Panc1 (cell line): ENCODE measurements around the gene SMG6. TPM values are rescaled to one million over a fixed set of nuclear protein-coding genes. Genes with fewer than 3 reads are reported as not detected.

ENCODE experiments used
- ATAC-seq: fragments of 200-7000 bp; cut with Tn5 transposase; 2 replicates; pipeline ENCODE4 v1.9.1; 2020; ENCODE audit warnings: mild to moderate bottlenecking, moderate library complexity
- BruUV-seq: library from RNA; stranded (reverse); fragments of 400-500 nt; replicated peaks from 2 replicates; lab custom pipeline; 2021; lab: Mats Ljungman, UMichigan
- CTCF ChIA-PET: fragments of 300-600 bp; sonication (Branson Sonifier 250); formaldehyde crosslinking; loops from one replicate; lab custom pipeline; 2022; ENCODE audit warnings: antibody characterized with exemption; lab: Charles Lee
- POLR2A ChIA-PET: fragments of 300-600 bp; sonication (Branson Sonifier 250); formaldehyde crosslinking; loops from one replicate; lab custom pipeline; 2022; ENCODE audit warnings: antibody characterized with exemption; lab: Charles Lee
- DNase-seq: peaks from one replicate; pipeline ENCODE4 v3.0.0-alpha.2; 2010; ENCODE audit warnings: low read depth, low spot score
- H3K27ac ChIP-seq: 2 replicates; pipeline ENCODE4 v1.5.1; 2011; ENCODE audit warnings: mild to moderate bottlenecking, low read length, inconsistent platforms
- H3K27me3 ChIP-seq: fragments of 200-500 bp; sonication (Bioruptor generic); 2 replicates; pipeline ENCODE4 v1.6.0; 2014; ENCODE audit warnings: low read length, inconsistent platforms; ENCODE audit not compliant: control insufficient read depth, insufficient read depth
- H3K36me3 ChIP-seq: fragments of 200-500 bp; sonication (Bioruptor generic); 2 replicates; pipeline ENCODE4 v1.5.1; 2014; ENCODE audit warnings: inconsistent platforms, mild to moderate bottlenecking, low read length, moderate library complexity; ENCODE audit not compliant: control insufficient read depth, insufficient read depth
- H3K4me1 ChIP-seq: 2 replicates; pipeline ENCODE4 v1.5.1; 2011; ENCODE audit warnings: inconsistent platforms, mild to moderate bottlenecking, low read length, moderate library complexity; ENCODE audit not compliant: control insufficient read depth, insufficient read depth
- H3K4me3 ChIP-seq, 2 experiments: 2 replicates each; pipeline ENCODE4 v1.5.1; 2011 to 2012; ENCODE audit warnings: low read depth in 2 of 2, low read length in 2 of 2, mild to moderate bottlenecking in 2 of 2, inconsistent platforms in 1 of 2, moderate library complexity in 1 of 2
- H3K9me3 ChIP-seq: fragments of 200-500 bp; sonication (Bioruptor generic); 2 replicates; pipeline ENCODE4 v1.5.1; 2014; ENCODE audit warnings: low read depth, mild to moderate bottlenecking, inconsistent platforms, low read length, moderate library complexity; ENCODE audit not compliant: control insufficient read depth, insufficient read depth
- POLR2AphosphoS5 ChIP-seq: IDR thresholded peaks from 2 replicates; pipeline ENCODE4 v1.6.1; 2012; ENCODE audit warnings: mild to moderate bottlenecking, low read depth, low read length, moderate library complexity
- REST ChIP-seq, 2 experiments: IDR thresholded peaks; 2 replicates each; pipeline ENCODE4 v1.6.1; 2011 to 2012; ENCODE audit warnings: low read depth in 2 of 2, control low read depth in 1 of 2, low read length in 1 of 2, mild to moderate bottlenecking in 1 of 2, moderate library complexity in 1 of 2; ENCODE audit not compliant: insufficient read depth in 1 of 2
- SIN3A ChIP-seq: IDR thresholded peaks from 2 replicates; pipeline ENCODE4 v1.6.1; 2012; ENCODE audit warnings: low read depth, mild to moderate bottlenecking, low read length, moderate library complexity, borderline replicate concordance; ENCODE audit not compliant: insufficient read depth
- TCF7L2 ChIP-seq: IDR thresholded peaks from 2 replicates; pipeline ENCODE4 v1.6.1; 2011; ENCODE audit warnings: mild to moderate bottlenecking, low read depth, low read length, inconsistent platforms
- in situ Hi-C: cut with HindIII; loops from 2 replicates; pipeline ENCODE4 v1.10.0; 2016; ENCODE audit warnings: low sequenced_read_pairs, low pct_unique_long_range_greater_than_20kb
- intact Hi-C: fragments of 100-400 bp; cut with micrococcal nuclease; formaldehyde crosslinking; loops from one replicate; pipeline ENCODE4 v1.10.0; 2022; ENCODE audit not compliant: unreplicated experiment
- total RNA-seq: library from RNA; stranded (reverse); gene quantifications from one replicate; pipeline ENCODE4 v1.2.1, GENCODE V29; 2021; ENCODE audit not compliant: unreplicated experiment
- TF ChIP-seq, protein P1 (sequence below): fragments of 450-650 bp; IDR thresholded peaks from 2 replicates; pipeline ENCODE4 v1.5.1; 2017; ENCODE audit warnings: mild to moderate bottlenecking

The SMG6 gene
- total RNA-seq, 1 experiment from 2014 or later = 17.8 TPM

DNA sequence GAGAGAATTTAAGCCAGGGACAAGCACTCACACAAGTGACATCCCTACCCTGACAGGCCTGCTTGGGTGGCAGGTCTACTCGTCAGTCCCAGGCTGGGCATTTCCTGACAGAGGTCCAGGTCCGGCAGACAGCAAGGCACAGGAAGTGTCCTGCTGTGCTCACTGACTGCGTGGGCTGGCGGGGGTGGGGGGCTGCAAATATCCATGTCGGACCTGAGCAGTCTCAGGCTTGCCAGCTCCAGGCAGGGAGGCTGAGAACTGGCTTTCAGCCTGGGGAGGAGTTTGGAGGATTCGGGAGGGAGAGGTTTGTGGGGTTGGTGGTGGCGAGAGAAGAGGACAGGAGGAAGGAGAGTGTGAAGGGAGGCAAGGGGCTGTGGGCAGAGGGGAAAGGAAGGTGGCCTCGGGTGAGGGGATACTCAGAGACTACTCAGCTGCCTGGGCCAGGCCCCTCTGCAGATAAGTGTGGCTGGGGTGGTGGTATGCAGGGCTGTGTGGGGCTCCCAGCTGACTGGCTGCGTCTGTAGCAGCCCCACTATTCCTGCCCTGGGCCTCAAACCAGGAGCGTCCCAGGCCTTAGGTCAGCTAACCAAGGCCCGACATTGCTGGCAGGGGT is 240.9 kb downstream of the SMG6 start:
- Histone ChIP-seq H3K36me3 (no peaks in the 10 kb centered on the region), H3K4me3 (no peak overlapping the region), H3K27me3 (no peaks in the 10 kb centered on the region), H3K9me3 (no peaks in the 10 kb centered on the region), H3K27ac (no peak overlapping the region), H3K4me1 (no peaks in the 10 kb centered on the region)
- CTCF ChIA-PET = no interaction called here
- POLR2A ChIA-PET = no interaction called here
- in situ Hi-C loops = no loop called here
- DNase-seq (no peak), ATAC-seq (no peak)
- BruUV-seq = no TSS peak
- intact Hi-C loops = loop anchor here (2.0 kb wide), 1 partner anchor 182 kb away; no protein-coding TSS in a partner anchor
- TF ChIP-seq TCF7L2 = no peak
- no peak for TF ChIP-seq POLR2AphosphoS5
- TF ChIP-seq, protein P1, sequence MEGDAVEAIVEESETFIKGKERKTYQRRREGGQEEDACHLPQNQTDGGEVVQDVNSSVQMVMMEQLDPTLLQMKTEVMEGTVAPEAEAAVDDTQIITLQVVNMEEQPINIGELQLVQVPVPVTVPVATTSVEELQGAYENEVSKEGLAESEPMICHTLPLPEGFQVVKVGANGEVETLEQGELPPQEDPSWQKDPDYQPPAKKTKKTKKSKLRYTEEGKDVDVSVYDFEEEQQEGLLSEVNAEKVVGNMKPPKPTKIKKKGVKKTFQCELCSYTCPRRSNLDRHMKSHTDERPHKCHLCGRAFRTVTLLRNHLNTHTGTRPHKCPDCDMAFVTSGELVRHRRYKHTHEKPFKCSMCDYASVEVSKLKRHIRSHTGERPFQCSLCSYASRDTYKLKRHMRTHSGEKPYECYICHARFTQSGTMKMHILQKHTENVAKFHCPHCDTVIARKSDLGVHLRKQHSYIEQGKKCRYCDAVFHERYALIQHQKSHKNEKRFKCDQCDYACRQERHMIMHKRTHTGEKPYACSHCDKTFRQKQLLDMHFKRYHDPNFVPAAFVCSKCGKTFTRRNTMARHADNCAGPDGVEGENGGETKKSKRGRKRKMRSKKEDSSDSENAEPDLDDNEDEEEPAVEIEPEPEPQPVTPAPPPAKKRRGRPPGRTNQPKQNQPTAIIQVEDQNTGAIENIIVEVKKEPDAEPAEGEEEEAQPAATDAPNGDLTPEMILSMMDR = no peak
- no peak for TF ChIP-seq SIN3A
- no peak for TF ChIP-seq REST (IDR thresholded peaks at IDR 0.05; ENCODE audit: insufficient read depth in 1 of 2, low read depth in 2 of 2, low read length in 1 of 2)

DNA sequence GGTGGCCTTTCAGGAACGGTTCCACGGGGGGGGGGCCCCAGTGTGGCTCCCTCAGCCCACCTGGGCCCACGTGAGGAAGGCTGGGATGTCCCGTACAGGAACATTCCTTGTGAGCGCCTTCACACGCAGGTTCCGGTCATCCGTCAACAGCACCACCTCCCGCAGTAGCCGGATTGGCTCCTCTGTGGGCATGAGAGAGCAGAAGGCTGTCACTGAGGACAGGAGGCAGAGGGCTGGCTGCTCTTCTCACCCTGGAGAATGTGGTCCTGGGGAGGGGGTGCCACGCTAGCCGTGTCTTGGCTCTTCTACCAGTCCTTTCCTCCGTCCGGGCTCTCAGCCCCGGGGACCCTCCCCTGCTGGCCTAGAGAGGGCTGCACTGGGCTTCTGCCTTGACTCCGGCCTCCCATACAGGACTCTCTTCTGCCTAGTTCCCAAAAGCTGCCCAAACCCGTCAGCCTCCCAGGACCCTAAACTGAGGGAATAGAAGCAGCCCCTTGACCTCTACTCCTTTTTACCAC is 242.1 kb downstream of the SMG6 start:
- Histone ChIP-seq H3K9me3 (no peaks in the 10 kb centered on the region), H3K36me3 (no peaks in the 10 kb centered on the region), H3K4me3 (no peak overlapping the region), H3K27ac (no peak overlapping the region), H3K27me3 (no peaks in the 10 kb centered on the region), H3K4me1 (no peaks in the 10 kb centered on the region)
- DNase-seq = no peak
- ATAC-seq = no peak
- in situ Hi-C loops (no loop called here), intact Hi-C loops (no loop called here)
- BruUV-seq = no TSS peak
- POLR2A ChIA-PET = no interaction called here
- CTCF ChIA-PET = no interaction called here
- TF ChIP-seq REST (IDR thresholded peaks at IDR 0.05; ENCODE audit: insufficient read depth in 1 of 2, low read depth in 2 of 2, low read length in 1 of 2) = no peak
- no peak for TF ChIP-seq POLR2AphosphoS5
- TF ChIP-seq SIN3A = no peak
- no peak for TF ChIP-seq TCF7L2
- TF ChIP-seq, protein P1 = no peak
